Lower leg skin (tissue), 3 donors: Measurements from ENCODE around the gene REEP5.

Source experiments
- CTCF ChIP-seq, 3 donors: fragments of 450-650 bp; IDR thresholded peaks; one replicate each; pipeline ENCODE4 v1.5.1; 2016; ENCODE audit warnings: antibody characterized with exemption in 3 of 3, mild to moderate bottlenecking in 3 of 3, moderate library complexity in 2 of 3
- POLR2A ChIP-seq, 2 donors: fragments of 450-650 bp; IDR thresholded peaks; one replicate each; pipeline ENCODE4 v1.6.1; 2016 to 2017; ENCODE audit warnings: antibody characterized with exemption in 2 of 2, mild to moderate bottlenecking in 1 of 2, moderate library complexity in 1 of 2

GRCh38 chr5:112971276-112971675 is 49.2 kb upstream of the REEP5 start:
- no peak for TF ChIP-seq CTCF (IDR thresholded peaks at IDR 0.05)
- TF ChIP-seq POLR2A (IDR thresholded peaks at IDR 0.05) = no peak
